Measurements from ENCODE around the gene INKA2.

GRCh38 chr1:111730706-111731105 lies 8.5 kb downstream of the INKA2 start:
- TF ChIP-seq CTCF (IDR thresholded peaks at IDR 0.05; ENCODE audit: low read depth, low read length) (no peak), POLR2A (IDR thresholded peaks at IDR 0.05; ENCODE audit: extremely low read depth, insufficient read length) (no peak)
